ENCODE measurements around the gene XPOT.

DNA sequence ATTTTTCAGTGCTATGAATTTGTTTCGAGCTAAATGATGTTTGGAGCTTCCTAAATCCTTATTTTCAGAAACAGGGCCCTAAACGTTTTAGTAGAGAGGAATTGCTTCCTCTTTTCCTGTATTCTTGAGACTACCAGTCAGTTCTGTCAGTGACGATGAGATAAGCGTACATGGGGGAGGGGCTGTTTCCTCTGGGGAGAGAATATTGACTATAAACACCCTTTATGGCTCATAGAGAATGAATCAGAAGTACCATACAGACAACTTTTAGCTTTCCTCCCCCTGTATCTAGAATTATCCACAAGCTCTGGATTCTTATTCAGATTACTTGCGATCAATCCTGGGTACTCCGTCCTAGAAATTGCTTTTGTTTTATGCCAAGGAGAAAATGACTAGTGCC is 52.8 kb downstream of the XPOT start:
- no peak for TF ChIP-seq GABPA (IDR thresholded peaks at IDR 0.05 in 1 of 2, conservative IDR thresholded peaks at IDR 0.05 in 1 of 2)
- TF ChIP-seq, protein P1, sequence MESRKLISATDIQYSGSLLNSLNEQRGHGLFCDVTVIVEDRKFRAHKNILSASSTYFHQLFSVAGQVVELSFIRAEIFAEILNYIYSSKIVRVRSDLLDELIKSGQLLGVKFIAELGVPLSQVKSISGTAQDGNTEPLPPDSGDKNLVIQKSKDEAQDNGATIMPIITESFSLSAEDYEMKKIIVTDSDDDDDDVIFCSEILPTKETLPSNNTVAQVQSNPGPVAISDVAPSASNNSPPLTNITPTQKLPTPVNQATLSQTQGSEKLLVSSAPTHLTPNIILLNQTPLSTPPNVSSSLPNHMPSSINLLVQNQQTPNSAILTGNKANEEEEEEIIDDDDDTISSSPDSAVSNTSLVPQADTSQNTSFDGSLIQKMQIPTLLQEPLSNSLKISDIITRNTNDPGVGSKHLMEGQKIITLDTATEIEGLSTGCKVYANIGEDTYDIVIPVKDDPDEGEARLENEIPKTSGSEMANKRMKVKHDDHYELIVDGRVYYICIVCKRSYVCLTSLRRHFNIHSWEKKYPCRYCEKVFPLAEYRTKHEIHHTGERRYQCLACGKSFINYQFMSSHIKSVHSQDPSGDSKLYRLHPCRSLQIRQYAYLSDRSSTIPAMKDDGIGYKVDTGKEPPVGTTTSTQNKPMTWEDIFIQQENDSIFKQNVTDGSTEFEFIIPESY (IDR thresholded peaks at IDR 0.05) = no peak
- no peak for TF ChIP-seq JUND (IDR thresholded peaks at IDR 0.05)
- TF ChIP-seq, protein P2, sequence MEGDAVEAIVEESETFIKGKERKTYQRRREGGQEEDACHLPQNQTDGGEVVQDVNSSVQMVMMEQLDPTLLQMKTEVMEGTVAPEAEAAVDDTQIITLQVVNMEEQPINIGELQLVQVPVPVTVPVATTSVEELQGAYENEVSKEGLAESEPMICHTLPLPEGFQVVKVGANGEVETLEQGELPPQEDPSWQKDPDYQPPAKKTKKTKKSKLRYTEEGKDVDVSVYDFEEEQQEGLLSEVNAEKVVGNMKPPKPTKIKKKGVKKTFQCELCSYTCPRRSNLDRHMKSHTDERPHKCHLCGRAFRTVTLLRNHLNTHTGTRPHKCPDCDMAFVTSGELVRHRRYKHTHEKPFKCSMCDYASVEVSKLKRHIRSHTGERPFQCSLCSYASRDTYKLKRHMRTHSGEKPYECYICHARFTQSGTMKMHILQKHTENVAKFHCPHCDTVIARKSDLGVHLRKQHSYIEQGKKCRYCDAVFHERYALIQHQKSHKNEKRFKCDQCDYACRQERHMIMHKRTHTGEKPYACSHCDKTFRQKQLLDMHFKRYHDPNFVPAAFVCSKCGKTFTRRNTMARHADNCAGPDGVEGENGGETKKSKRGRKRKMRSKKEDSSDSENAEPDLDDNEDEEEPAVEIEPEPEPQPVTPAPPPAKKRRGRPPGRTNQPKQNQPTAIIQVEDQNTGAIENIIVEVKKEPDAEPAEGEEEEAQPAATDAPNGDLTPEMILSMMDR (IDR thresholded peaks at IDR 0.05; ENCODE audit: low read depth, low read length, missing input control) = no peak
- TF ChIP-seq TAF1 (conservative IDR thresholded peaks at IDR 0.05) = no peak
- no peak for TF ChIP-seq NR2F2 (IDR thresholded peaks at IDR 0.05)
- no peak for TF ChIP-seq YY1 (IDR thresholded peaks at IDR 0.05)
- TF ChIP-seq RXRA (IDR thresholded peaks at IDR 0.05) = no peak

Measured in liver (tissue), 3 donors.